IMR-90 (cell line): Measurements from ENCODE around the gene PRDM15. TPM values are rescaled to one million over a fixed set of nuclear protein-coding genes. Genes with fewer than 3 reads are reported as not detected.

Source experiments
- ATAC-seq: fragments of 200-7000 bp; cut with Tn5 transposase; 2 replicates; pipeline ENCODE4 v1.9.1; 2020; ENCODE audit warnings: low read depth, mild to moderate bottlenecking, moderate library complexity
- BruUV-seq: library from RNA; stranded (reverse); fragments of 400-500 nt; replicated peaks from 2 replicates; lab custom pipeline; 2021; lab: Mats Ljungman, UMichigan
- CTCF ChIA-PET: fragments of 300-600 bp; formaldehyde crosslinking; extraction: SDS; loops from one replicate; lab custom pipeline; 2021; ENCODE audit warnings: antibody characterized with exemption; lab: Yijun Ruan, JAX
- POLR2A ChIA-PET: fragments of 300-600 bp; sonication (Branson Sonifier 250); formaldehyde crosslinking; loops from one replicate; lab custom pipeline; 2022; ENCODE audit warnings: antibody characterized with exemption; ENCODE audit not compliant: unreplicated experiment; lab: Charles Lee
- DNase-seq: peaks from one replicate; pipeline ENCODE4 v3.0.0; 2013
- H2AFZ ChIP-seq: replicated peaks from 2 replicates; pipeline ENCODE3; 2013; ENCODE audit warnings: low read length, mild to moderate bottlenecking; ENCODE audit not compliant: poor library complexity
- H2AK5ac ChIP-seq: 2 replicates; pipeline ENCODE4 v1.6.1; 2013; ENCODE audit warnings: low read depth, low read length, inconsistent platforms
- H2AK9ac ChIP-seq: replicated peaks from 2 replicates; pipeline ENCODE3; 2013; ENCODE audit warnings: mild to moderate bottlenecking, low read depth, low read length, moderate library complexity; ENCODE audit not compliant: poor library complexity
- H2BK120ac ChIP-seq: 2 replicates; pipeline ENCODE4 v1.6.1; 2013; ENCODE audit warnings: low read depth, low read length, inconsistent platforms
- H2BK15ac ChIP-seq: 3 replicates; pipeline ENCODE4 v1.6.1; 2013; ENCODE audit warnings: low read depth, low read length, inconsistent platforms
- H2BK20ac ChIP-seq: 2 replicates; pipeline ENCODE4 v1.6.1; 2013; ENCODE audit warnings: low read depth, mild to moderate bottlenecking, inconsistent platforms, low read length, moderate library complexity
- H2BK5ac ChIP-seq: 2 replicates; pipeline ENCODE4 v1.6.1; 2013; ENCODE audit warnings: mild to moderate bottlenecking, low read depth, low read length, inconsistent platforms; ENCODE audit not compliant: poor library complexity, severe bottlenecking
- H3K14ac ChIP-seq: replicated peaks from 2 replicates; pipeline ENCODE4 v1.6.1; 2013; ENCODE audit warnings: low read depth, low read length, inconsistent platforms
- H3K18ac ChIP-seq: 2 replicates; pipeline ENCODE4 v1.6.1; 2013; ENCODE audit warnings: low read depth, low read length, control low read depth
- H3K23ac ChIP-seq: 2 replicates; pipeline ENCODE4 v1.6.1; 2013; ENCODE audit warnings: low read depth, low read length, inconsistent platforms
- H3K27ac ChIP-seq: 2 replicates; pipeline ENCODE4 v1.5.1; 2013; ENCODE audit warnings: mild to moderate bottlenecking, control low read depth, low read length; ENCODE audit not compliant: insufficient read depth
- H3K27me3 ChIP-seq: 2 replicates; pipeline ENCODE4 v1.6.1; 2013; ENCODE audit warnings: low read length; ENCODE audit not compliant: control insufficient read depth, insufficient read depth
- H3K36me3 ChIP-seq: 2 replicates; pipeline ENCODE4 v1.6.1; 2013; ENCODE audit warnings: low read length, mixed read lengths; ENCODE audit not compliant: control insufficient read depth, insufficient read depth
- H3K4ac ChIP-seq: 2 replicates; pipeline ENCODE4 v1.6.1; 2013; ENCODE audit warnings: low read depth, low read length, inconsistent platforms
- H3K4me1 ChIP-seq: 2 replicates; pipeline ENCODE4 v1.6.1; 2013; ENCODE audit warnings: low read length, mixed read lengths; ENCODE audit not compliant: control insufficient read depth, insufficient read depth
- H3K4me2 ChIP-seq: 2 replicates; pipeline ENCODE4 v1.6.1; 2013; ENCODE audit warnings: low read depth, mild to moderate bottlenecking, control low read depth, low read length, moderate library complexity
- H3K4me3 ChIP-seq: 2 replicates; pipeline ENCODE4 v1.5.1; 2013; ENCODE audit warnings: low read depth, mild to moderate bottlenecking, control low read depth, low read length, moderate library complexity; ENCODE audit not compliant: insufficient read depth
- H3K56ac ChIP-seq: 2 replicates; pipeline ENCODE4 v1.6.1; 2013; ENCODE audit warnings: low read length, inconsistent platforms; ENCODE audit not compliant: insufficient read depth; ENCODE audit errors: extremely low read depth
- H3K79me1 ChIP-seq, 2 experiments: 2 replicates each; pipeline ENCODE4 v1.6.1; 2013; ENCODE audit warnings: low read length in 2 of 2, inconsistent platforms in 1 of 2, low read depth in 1 of 2
- H3K9ac ChIP-seq: 2 replicates; pipeline ENCODE4 v1.6.1; 2013; ENCODE audit warnings: low read depth, low read length, control low read depth
- H3K9me1 ChIP-seq: 2 replicates; pipeline ENCODE4 v1.6.1; 2013; ENCODE audit warnings: low read length, inconsistent platforms; ENCODE audit not compliant: insufficient read depth
- H3K9me3 ChIP-seq: 2 replicates; pipeline ENCODE4 v1.6.1; 2013; ENCODE audit warnings: low read length; ENCODE audit not compliant: control insufficient read depth, insufficient read depth
- H4K20me1 ChIP-seq: 2 replicates; pipeline ENCODE4 v1.6.1; 2013; ENCODE audit warnings: low read length, inconsistent platforms; ENCODE audit not compliant: insufficient read depth
- H4K5ac ChIP-seq: 2 replicates; pipeline ENCODE4 v1.6.1; 2013; ENCODE audit warnings: mild to moderate bottlenecking, low read depth, low read length, control low read depth
- H4K8ac ChIP-seq, 2 experiments: 2 replicates each; pipeline ENCODE4 v1.6.1; 2013; ENCODE audit warnings: low read depth in 2 of 2, low read length in 2 of 2, control low read depth in 1 of 2, inconsistent platforms in 1 of 2
- H4K91ac ChIP-seq: 2 replicates; pipeline ENCODE4 v1.6.1; 2013; ENCODE audit warnings: low read depth, low read length, inconsistent platforms; ENCODE audit not compliant: insufficient read depth
- BHLHE40 ChIP-seq: fragments of 150-350 bp; IDR thresholded peaks from 2 replicates; pipeline ENCODE4 v1.6.1; 2016; ENCODE audit warnings: mild to moderate bottlenecking, low read depth, low read length
- CEBPB ChIP-seq: IDR thresholded peaks from 2 replicates; pipeline ENCODE4 v1.6.1; 2012; ENCODE audit warnings: low read depth, low read length, improper control_type of control experiment
- CHD1 ChIP-seq: IDR thresholded peaks from 2 replicates; pipeline ENCODE4 v1.6.1; 2012; ENCODE audit warnings: low read depth, low read length, improper control_type of control experiment
- CTCF ChIP-seq: conservative IDR thresholded peaks from 2 replicates; pipeline ENCODE4 v1.5.1; 2012; ENCODE audit warnings: mild to moderate bottlenecking, low read depth, low read length, improper control_type of control experiment
- ELK1 ChIP-seq: fragments of 150-350 bp; IDR thresholded peaks from 2 replicates; pipeline ENCODE4 v1.6.1; 2016; ENCODE audit warnings: low read depth, mild to moderate bottlenecking, low read length, moderate library complexity, borderline replicate concordance
- FOS ChIP-seq: fragments of 150-350 bp; IDR thresholded peaks from 2 replicates; pipeline ENCODE4 v1.6.1; 2016; ENCODE audit warnings: low read depth, low read length
- MAFK ChIP-seq: IDR thresholded peaks from 2 replicates; pipeline ENCODE4 v1.6.1; 2012; ENCODE audit warnings: low read depth, low read length, improper control_type of control experiment
- MAZ ChIP-seq: IDR thresholded peaks from 2 replicates; pipeline ENCODE4 v1.6.1; 2012; ENCODE audit warnings: low read depth, mild to moderate bottlenecking, low read length, improper control_type of control experiment, moderate library complexity, borderline replicate concordance
- MXI1 ChIP-seq: IDR thresholded peaks from 2 replicates; pipeline ENCODE4 v1.6.1; 2012; ENCODE audit warnings: low read depth, mild to moderate bottlenecking, low read length, moderate library complexity, borderline replicate concordance
- NFE2L2 ChIP-seq: fragments of 150-350 bp; IDR thresholded peaks from 2 replicates; pipeline ENCODE4 v1.6.1; 2016; ENCODE audit warnings: low read depth, mild to moderate bottlenecking, low read length
- POLR2A ChIP-seq: IDR thresholded peaks from 2 replicates; pipeline ENCODE4 v1.6.1; 2012; ENCODE audit warnings: mild to moderate bottlenecking, low read depth, low read length
- RAD21 ChIP-seq: IDR thresholded peaks from 2 replicates; pipeline ENCODE4 v1.6.1; 2012; ENCODE audit warnings: low read length, improper control_type of control experiment
- RCOR1 ChIP-seq: IDR thresholded peaks from 2 replicates; pipeline ENCODE4 v1.6.1; 2012; ENCODE audit warnings: mild to moderate bottlenecking, low read length, improper control_type of control experiment; ENCODE audit not compliant: insufficient replicate concordance
- RFX5 ChIP-seq: IDR thresholded peaks from 2 replicates; pipeline ENCODE4 v1.8.0; 2012; ENCODE audit warnings: low read depth, mild to moderate bottlenecking, low read length, moderate library complexity
- SMC3 ChIP-seq: fragments of 150-350 bp; IDR thresholded peaks from 2 replicates; pipeline ENCODE4 v1.6.1; 2016; ENCODE audit warnings: low read depth, mild to moderate bottlenecking, antibody characterized with exemption, low read length, moderate library complexity
- USF2 ChIP-seq: fragments of 150-350 bp; IDR thresholded peaks from 2 replicates; pipeline ENCODE4 v1.6.1; 2017; ENCODE audit warnings: mild to moderate bottlenecking, antibody characterized with exemption, low read length, low read depth
- WGBS, 2 experiments: methylation state at CpG; one replicate each; pipeline versions ENCODE4 v1.1.5 to v1.1.7; 2013; ENCODE audit warnings: missing lambda C conversion rate in 2 of 2; ENCODE audit not compliant: insufficient read length in 1 of 2; ENCODE audit errors: extremely low coverage in 2 of 2; 5-methylcytosine and 5-hydroxymethylcytosine counted together
- dilution Hi-C: fragments of 300-500 bp; cut with HindIII; formaldehyde crosslinking; loops from one replicate; pipeline ENCODE4 v1.14.3; 2018; ENCODE audit warnings: low sequenced_read_pairs; ENCODE audit not compliant: unreplicated experiment
- in situ Hi-C: fragments of 300-500 bp; cut with MboI; formaldehyde crosslinking; loops from 3 replicates; pipeline ENCODE4 v1.14.3; 2019; ENCODE audit warnings: low sequenced_read_pairs, inconsistent platforms, mixed read lengths
- intact Hi-C: fragments of 100-400 bp; cut with micrococcal nuclease; formaldehyde crosslinking; loops from 2 replicates; pipeline ENCODE4 v1.10.0; 2022
- polyA plus RNA-seq, 3 experiments: library from polyadenylated mRNA; depleted of rRNA; stranded (reverse); fragments of >200 nt; gene quantifications; 2 replicates each; pipeline ENCODE4 v1.2.3, GENCODE V29; 2012; ENCODE audit warnings: low replicate concordance in 1 of 3
- total RNA-seq: library from RNA; depleted of rRNA; stranded (reverse); fragments of >200 nt; gene quantifications from 2 replicates; pipeline ENCODE4 v1.2.3, GENCODE V29; 2012

PRDM15 gene
- total and polyA plus RNA-seq, 2 of the 4 experiments (the other 2 are of a cell fraction), result 7.3 to 8.8 TPM

- H3K4me1 ChIP-seq, result peaks cover 31% of the 10 kb centered on the region
- H4K8ac ChIP-seq, result no peak overlapping the region
- TF ChIP-seq ELK1 (no peak), POLR2A (no peak), FOS (no peak), CEBPB (no peak), BHLHE40 (no peak), RFX5 (no peak), MAFK (no peak), NFE2L2 (no peak), RCOR1 (no peak), CTCF (no peak), CHD1 (no peak), RAD21 (no peak), MAZ (no peak), SMC3 (no peak), MXI1 (no peak), USF2 (no peak)
- no peaks in the 10 kb centered on the region for H3K9me3 ChIP-seq
- H3K18ac ChIP-seq, result no peak overlapping the region
- ATAC-seq (no peak), DNase-seq (no peak)
- POLR2A ChIA-PET, result interaction anchor here (0.5 to 0.6 kb wide), 2 partner anchors 32 to 117 kb away, joined by 3 read pairs; no protein-coding TSS in a partner anchor
- no peak overlapping the region for H3K27ac ChIP-seq
- H4K20me1 ChIP-seq, result no peaks in the 10 kb centered on the region
- H3K9me1 ChIP-seq, result peaks cover 33% of the 10 kb centered on the region
- H2BK15ac ChIP-seq, result no peak overlapping the region
- peak overlapping the region; percentile 11; the same call in 1 of the 2 replicates for H2AK5ac ChIP-seq
- in situ Hi-C loops (no loop called here), dilution Hi-C loops (no loop called here), intact Hi-C loops (no loop called here)
- H3K4me3 ChIP-seq, result no peak overlapping the region
- CTCF ChIA-PET, result interaction anchor here (0.5 to 0.8 kb wide), 2 partner anchors 112 to 179 kb away, joined by 3 read pairs; no protein-coding TSS in a partner anchor
- H3K79me1 ChIP-seq, result peaks cover 33 to 66% of the 10 kb centered on the region in 2 experiments
- no peak overlapping the region for H4K91ac ChIP-seq
- H3K14ac ChIP-seq, result no peak overlapping the region
- H3K27me3 ChIP-seq, result no peaks in the 10 kb centered on the region
- no peak overlapping the region for H2BK120ac ChIP-seq
- H2BK5ac ChIP-seq, result no peak overlapping the region
- H3K56ac ChIP-seq, result no peak overlapping the region
- H2AFZ ChIP-seq, result no peak overlapping the region
- 0 out of 2 replicates have a peak overlapping the region, but pooled peaks have one; percentile 15 for H3K23ac ChIP-seq
- no peak overlapping the region for H3K4me2 ChIP-seq
- H2AK9ac ChIP-seq, result no peak overlapping the region
- no peak overlapping the region for H2BK20ac ChIP-seq
- WGBS, 2 experiments, result no CpG with 5 or more reads among the region's 10 CpGs
- no TSS peak for BruUV-seq
- H3K36me3 ChIP-seq, result no peaks in the 10 kb centered on the region; the same call in 1 of the 2 replicates
- no peak overlapping the region for H4K5ac ChIP-seq
- no peak overlapping the region for H3K4ac ChIP-seq
- H3K9ac ChIP-seq, result no peak overlapping the region
Observed at GRCh38 chr21:41928621-41929220, 49.6 kb upstream of the PRDM15 start.
